Mucosa of descending colon (tissue), 3 donors: Measurements from ENCODE around the gene NKX3-2. TPM values are rescaled to one million over a fixed set of nuclear protein-coding genes. Genes with fewer than 3 reads are reported as not detected.

Source experiments
- ATAC-seq: fragments of 200-7000 bp; cut with Tn5 transposase; one replicate; pipeline ENCODE4 v1.9.1; 2020; ENCODE audit warnings: mild to moderate bottlenecking, moderate library complexity
- DNase-seq, 3 donors: peaks; one replicate each; pipeline ENCODE4 v3.0.0-alpha.2; 2020
- H3K36me3 ChIP-seq: fragments of 200-600 bp; one replicate; pipeline ENCODE4 v1.8.0; 2021; ENCODE audit warnings: low read depth, mild to moderate bottlenecking
- H3K4me1 ChIP-seq: fragments of 200-600 bp; one replicate; pipeline ENCODE4 v1.8.0; 2021; ENCODE audit warnings: low read depth, mild to moderate bottlenecking
- H3K4me3 ChIP-seq: fragments of 200-600 bp; one replicate; pipeline ENCODE4 v1.8.0; 2021; ENCODE audit warnings: mild to moderate bottlenecking
- H3K9me3 ChIP-seq: fragments of 200-600 bp; one replicate; pipeline ENCODE4 v1.8.0; 2021; ENCODE audit warnings: mild to moderate bottlenecking
- intact Hi-C, 2 donors: fragments of 100-400 bp; cut with DNase I in 1 of 2; cut with micrococcal nuclease in 1 of 2; formaldehyde crosslinking; loops; one replicate each; pipeline versions ENCODE4 v1.11.0 to v1.11.1; 2022; cut with DNase I, micrococcal nuclease
- total RNA-seq, 3 donors: library from RNA; stranded (reverse); fragmentation: NEBNext Ultra II Directional in 2 of 3; extraction: Animal tissue kit (Norgen Biotek cat#: 25700) in 2 of 3; gene quantifications; one replicate each; pipeline versions ENCODE4 v1.2.1 to v1.2.4, GENCODE V29; 2021 to 2023
- TF ChIP-seq, protein P1 (sequence below): fragments of 200-600 bp; IDR thresholded peaks from one replicate; pipeline ENCODE4 v1.8.0; 2022; ENCODE audit warnings: antibody characterized with exemption, mild to moderate bottlenecking
- donor health status: DM: no; HTN: no; CAD: no; lungs with moderate emphysema.
- donor health status: DM: no; HTN: no; CAD: no.
- donor health status: DM: no; HTN: yes; CAD: no.

NKX3-2 gene
- total RNA-seq, 3 donors from 2014 or later, result 0.61 to 26.3 (median 0.72) TPM

DNA sequence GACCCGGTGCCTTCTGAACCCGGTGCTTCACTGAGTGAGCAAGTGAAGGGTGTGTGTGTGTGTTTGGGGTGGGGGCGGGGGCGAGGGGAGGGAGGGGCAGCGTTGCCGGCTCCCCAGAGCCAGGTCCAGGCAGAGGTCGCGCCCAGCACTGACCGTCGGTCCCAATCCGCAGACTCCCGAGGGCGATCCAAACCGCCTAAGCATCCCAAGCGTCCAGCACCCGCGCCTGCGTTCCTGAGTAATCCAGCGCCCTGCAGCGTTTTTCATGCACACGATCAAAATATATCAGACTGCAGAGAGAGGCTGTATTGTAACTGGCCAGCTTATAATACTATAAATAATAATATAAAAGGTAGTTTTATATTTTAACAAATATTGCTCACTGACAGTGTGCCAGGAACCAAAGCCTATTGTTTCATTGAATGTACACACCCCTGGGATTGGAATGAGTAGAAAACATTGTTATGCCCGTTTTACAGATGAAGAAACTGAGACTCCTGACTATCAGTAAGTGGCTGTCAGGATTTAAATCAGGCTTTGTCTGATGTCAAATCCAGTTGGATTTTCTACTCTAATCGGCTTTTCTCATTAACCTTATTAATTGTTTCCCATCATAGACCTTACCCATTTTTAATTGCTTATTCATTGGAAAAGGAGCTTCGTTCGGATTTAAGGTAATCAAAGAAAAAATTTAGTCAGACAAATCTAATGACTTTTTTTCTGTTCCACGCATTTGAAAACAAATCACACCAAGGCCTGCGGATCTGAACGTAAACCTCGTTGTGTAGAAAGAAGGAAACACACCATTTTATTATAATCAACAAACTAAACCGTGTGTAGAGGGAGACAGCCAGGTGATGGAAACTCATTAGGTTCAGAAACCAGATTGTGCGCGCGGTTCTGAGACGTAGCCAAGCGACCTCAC is 4.0 kb upstream of the NKX3-2 start:
- H3K4me3 ChIP-seq, result no peak overlapping the region
- H3K9me3 ChIP-seq, result no peaks in the 10 kb centered on the region
- H3K4me1 ChIP-seq, result peaks cover 17% of the 10 kb centered on the region
- no peak for ATAC-seq
- DNase-seq, result no peak
- intact Hi-C loops, result loop anchor here (5.0 kb wide), 2 partner anchors 696 to 821 kb away; no protein-coding TSS in a partner anchor
- no peaks in the 10 kb centered on the region for H3K36me3 ChIP-seq
- TF ChIP-seq, protein P1, sequence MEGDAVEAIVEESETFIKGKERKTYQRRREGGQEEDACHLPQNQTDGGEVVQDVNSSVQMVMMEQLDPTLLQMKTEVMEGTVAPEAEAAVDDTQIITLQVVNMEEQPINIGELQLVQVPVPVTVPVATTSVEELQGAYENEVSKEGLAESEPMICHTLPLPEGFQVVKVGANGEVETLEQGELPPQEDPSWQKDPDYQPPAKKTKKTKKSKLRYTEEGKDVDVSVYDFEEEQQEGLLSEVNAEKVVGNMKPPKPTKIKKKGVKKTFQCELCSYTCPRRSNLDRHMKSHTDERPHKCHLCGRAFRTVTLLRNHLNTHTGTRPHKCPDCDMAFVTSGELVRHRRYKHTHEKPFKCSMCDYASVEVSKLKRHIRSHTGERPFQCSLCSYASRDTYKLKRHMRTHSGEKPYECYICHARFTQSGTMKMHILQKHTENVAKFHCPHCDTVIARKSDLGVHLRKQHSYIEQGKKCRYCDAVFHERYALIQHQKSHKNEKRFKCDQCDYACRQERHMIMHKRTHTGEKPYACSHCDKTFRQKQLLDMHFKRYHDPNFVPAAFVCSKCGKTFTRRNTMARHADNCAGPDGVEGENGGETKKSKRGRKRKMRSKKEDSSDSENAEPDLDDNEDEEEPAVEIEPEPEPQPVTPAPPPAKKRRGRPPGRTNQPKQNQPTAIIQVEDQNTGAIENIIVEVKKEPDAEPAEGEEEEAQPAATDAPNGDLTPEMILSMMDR, result no peak

DNA sequence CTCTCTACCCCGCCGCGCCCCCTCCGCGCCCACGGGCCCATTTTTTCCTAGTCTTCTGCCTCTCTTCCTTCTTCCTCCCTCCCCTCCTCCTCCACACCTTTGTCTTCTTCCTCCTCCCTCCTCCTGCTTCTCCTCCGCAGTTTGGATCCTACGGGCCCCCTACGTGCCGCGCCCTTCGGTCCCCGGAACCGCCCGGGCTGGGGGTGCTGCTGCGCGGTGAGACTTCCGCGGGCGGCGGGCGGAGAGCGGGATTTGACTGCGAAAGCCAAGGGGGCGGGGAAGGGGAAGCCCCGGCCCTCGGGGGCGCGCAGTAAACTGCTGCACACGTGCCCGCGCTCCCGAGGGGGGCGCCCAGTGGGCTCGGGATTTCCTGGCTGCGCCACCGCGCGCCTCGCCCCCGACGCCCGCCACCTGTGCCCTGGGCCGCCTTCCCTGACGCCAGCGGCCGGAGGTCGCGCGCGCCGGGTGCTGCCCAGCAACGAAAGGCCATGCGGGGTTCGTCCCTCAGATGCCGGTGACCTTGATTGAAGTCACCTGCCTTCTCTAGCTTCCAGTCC is 3.3 kb upstream of the NKX3-2 start:
- TF ChIP-seq, protein P1, result no peak
- no peaks in the 10 kb centered on the region for H3K36me3 ChIP-seq
- intact Hi-C loops, result loop anchor here (5.0 kb wide), 2 partner anchors 695 to 820 kb away; no protein-coding TSS in a partner anchor
- H3K9me3 ChIP-seq, result no peaks in the 10 kb centered on the region
- peaks cover 18% of the 10 kb centered on the region for H3K4me1 ChIP-seq
- DNase-seq (peak in 1 of 3 donors; percentile 37), ATAC-seq (peak; percentile 2)
- H3K4me3 ChIP-seq, result no peak overlapping the region

DNA sequence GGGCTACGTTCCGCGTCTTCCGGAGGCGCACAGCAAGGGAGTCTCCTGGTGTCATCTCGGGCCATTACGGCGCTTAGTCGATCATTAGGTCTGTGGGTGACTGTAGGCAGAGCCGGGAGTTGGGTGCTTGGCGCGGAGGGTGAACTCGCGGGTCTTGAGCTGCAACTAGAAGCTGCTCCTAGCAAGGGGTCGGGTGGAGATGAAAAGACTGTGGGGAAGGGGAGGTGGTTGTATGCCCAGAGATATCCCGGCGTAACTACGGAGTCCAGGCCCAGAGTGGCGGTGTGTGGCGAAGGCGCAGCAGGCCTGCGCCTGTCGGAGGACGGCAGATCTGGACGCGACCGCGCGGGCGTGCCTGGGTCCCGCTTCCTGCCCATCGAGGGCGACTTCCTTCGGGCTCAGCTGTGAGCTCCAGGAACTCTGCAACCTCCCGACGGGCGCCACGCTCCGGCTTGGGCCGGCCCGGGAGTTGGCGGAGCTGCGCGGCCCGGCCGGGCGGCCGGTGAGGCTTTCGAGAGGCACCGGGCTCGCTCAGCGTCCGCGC is 2.7 kb upstream of the NKX3-2 start:
- Histone ChIP-seq H3K9me3 (no peaks in the 10 kb centered on the region), H3K4me1 (peaks cover 23% of the 10 kb centered on the region), H3K36me3 (no peaks in the 10 kb centered on the region), H3K4me3 (no peak overlapping the region)
- DNase-seq (peak in 2 of 3 donors; percentile 27 to 55), ATAC-seq (peak; percentile 35)
- intact Hi-C loops, result loop anchor here (5.0 kb wide), 2 partner anchors 695 to 820 kb away; no protein-coding TSS in a partner anchor
- TF ChIP-seq, protein P1, result no peak

DNA sequence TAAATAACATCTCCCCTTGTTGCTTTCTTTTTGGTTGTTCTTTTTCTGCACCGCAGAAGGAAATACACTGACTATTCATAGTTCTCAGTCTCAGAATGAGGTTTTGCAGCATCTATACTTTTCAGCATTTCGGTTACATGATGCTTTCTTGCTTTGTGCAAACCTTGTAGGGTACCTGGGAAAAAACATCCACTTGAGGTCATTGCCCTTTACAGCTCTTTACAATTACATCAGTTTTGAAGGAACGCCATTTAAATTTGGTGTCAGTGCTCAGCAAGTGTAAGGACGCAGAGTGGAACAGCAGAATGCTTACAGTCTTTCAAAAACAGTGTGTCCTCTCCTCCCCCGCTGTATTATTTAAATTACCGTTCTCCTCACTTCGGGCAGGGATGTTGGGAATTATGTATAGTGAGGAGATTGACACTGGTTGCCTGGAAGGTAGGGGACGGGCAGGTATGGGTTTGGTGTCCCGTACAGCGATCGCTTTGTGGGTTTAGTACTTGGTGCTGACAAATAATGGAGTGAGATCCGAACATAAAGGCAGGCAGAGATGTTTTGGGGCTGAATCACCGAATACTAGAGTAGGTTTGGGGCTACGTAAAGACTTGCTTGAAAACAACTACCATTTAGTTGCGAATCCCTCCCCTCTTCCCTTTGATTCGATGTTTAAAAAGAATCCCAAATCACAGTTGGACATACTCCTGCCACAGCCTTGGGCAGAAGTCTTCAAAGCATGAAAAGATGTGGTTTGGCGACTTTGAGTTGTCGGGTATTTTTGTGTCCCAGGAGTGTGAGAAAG is 2.0 kb upstream of the NKX3-2 start:
- ATAC-seq (no peak), DNase-seq (no peak)
- no peaks in the 10 kb centered on the region for H3K9me3 ChIP-seq
- no peak overlapping the region for H3K4me3 ChIP-seq
- peaks cover 27% of the 10 kb centered on the region for H3K4me1 ChIP-seq
- no peaks in the 10 kb centered on the region for H3K36me3 ChIP-seq
- TF ChIP-seq, protein P1, result no peak
- intact Hi-C loops, result loop anchor here (5.0 kb wide), 2 partner anchors 694 to 819 kb away; no protein-coding TSS in a partner anchor

DNA sequence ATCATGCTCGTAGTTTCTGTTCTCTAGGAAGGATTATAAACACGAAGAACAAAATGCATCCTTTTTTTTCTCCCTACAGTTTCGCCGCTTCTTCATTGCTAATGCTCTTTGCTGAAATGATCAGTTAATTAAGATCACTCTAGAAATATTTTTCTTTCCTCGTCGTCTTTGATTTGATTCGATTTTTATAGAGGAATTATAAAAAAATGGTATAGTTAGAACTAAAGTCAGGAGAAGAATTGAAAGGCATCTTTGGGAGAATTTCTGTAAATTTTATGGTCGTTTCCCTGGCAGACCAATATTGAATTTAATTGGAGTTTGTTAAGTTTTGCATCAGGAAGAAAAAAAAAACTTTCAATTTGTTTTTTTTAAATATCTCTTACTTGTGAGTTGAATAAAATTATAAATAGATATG is 1.1 kb upstream of the NKX3-2 start:
- no peaks in the 10 kb centered on the region for H3K9me3 ChIP-seq
- H3K4me3 ChIP-seq, result no peak overlapping the region
- ATAC-seq (no peak), DNase-seq (no peak)
- TF ChIP-seq, protein P1, result no peak
- intact Hi-C loops, result loop anchor here (5.0 kb wide), 2 partner anchors 693 to 818 kb away; no protein-coding TSS in a partner anchor
- H3K36me3 ChIP-seq, result no peaks in the 10 kb centered on the region
- H3K4me1 ChIP-seq, result peaks cover 27% of the 10 kb centered on the region
